Astrocyte (in vitro differentiated cells and primary cell): ENCODE results near the gene SPTBN5. TPM values are rescaled to one million over a fixed set of nuclear protein-coding genes. Genes with fewer than 3 reads are reported as not detected.

Experiments used
- DNase-seq: peaks from one replicate; pipeline ENCODE4 v3.0.0-alpha.2; 2010; ENCODE audit warnings: low read depth
- FAIRE-seq: peaks from 2 replicates; lab custom pipeline; 2011; peaks lifted over from hg19 to GRCh38; lab: Jason Lieb, UNC
- H2AFZ ChIP-seq: 2 replicates; pipeline ENCODE4 v1.6.0; 2012; ENCODE audit warnings: low read depth, low read length, inconsistent platforms
- H3K27ac ChIP-seq: 2 replicates; pipeline ENCODE4 v1.5.1; 2011; ENCODE audit warnings: low read depth, low read length, inconsistent platforms
- H3K27me3 ChIP-seq: 2 replicates; pipeline ENCODE4 v1.6.0; 2011; ENCODE audit warnings: low read length, inconsistent platforms; ENCODE audit not compliant: insufficient read depth
- H3K36me3 ChIP-seq: 2 replicates; pipeline ENCODE4 v1.5.1; 2011; ENCODE audit warnings: low read length, inconsistent platforms; ENCODE audit not compliant: insufficient read depth
- H3K4me1 ChIP-seq: 2 replicates; pipeline ENCODE4 v1.5.1; 2011; ENCODE audit warnings: low read length, inconsistent platforms; ENCODE audit not compliant: insufficient read depth
- H3K4me2 ChIP-seq: 2 replicates; pipeline ENCODE4 v1.6.0; 2012; ENCODE audit warnings: low read length, inconsistent platforms
- H3K4me3 ChIP-seq: 2 replicates; pipeline ENCODE4 v1.5.1; 2011; ENCODE audit warnings: low read depth, mild to moderate bottlenecking, low read length, inconsistent platforms; ENCODE audit not compliant: insufficient read depth
- H3K79me2 ChIP-seq: 2 replicates; pipeline ENCODE4 v1.6.0; 2012; ENCODE audit warnings: mild to moderate bottlenecking, low read length, inconsistent platforms; ENCODE audit not compliant: insufficient read depth
- H3K9ac ChIP-seq: 2 replicates; pipeline ENCODE4 v1.6.0; 2012; ENCODE audit warnings: mild to moderate bottlenecking, low read length, inconsistent platforms
- H3K9me3 ChIP-seq: 2 replicates; pipeline ENCODE4 v1.5.1; 2012; ENCODE audit warnings: low read depth, mild to moderate bottlenecking, low read length, inconsistent platforms; ENCODE audit not compliant: insufficient read depth
- H4K20me1 ChIP-seq: 2 replicates; pipeline ENCODE4 v1.6.0; 2012; ENCODE audit warnings: low read length, inconsistent platforms; ENCODE audit not compliant: insufficient read depth
- H3K27ac Mint-ChIP-seq: one replicate; pipeline ENCODE4 v1.8.0; 2021; ENCODE audit warnings: mild to moderate bottlenecking, mixed read lengths; ENCODE audit not compliant: unreplicated experiment
- H3K27me3 Mint-ChIP-seq: one replicate; pipeline ENCODE4 v1.8.0; 2021; ENCODE audit warnings: low read depth, mixed read lengths; ENCODE audit not compliant: unreplicated experiment
- H3K36me3 Mint-ChIP-seq: one replicate; pipeline ENCODE4 v1.8.0; 2021; ENCODE audit warnings: low read depth, mixed read lengths; ENCODE audit not compliant: unreplicated experiment
- H3K4me1 Mint-ChIP-seq: one replicate; pipeline ENCODE4 v1.8.0; 2021; ENCODE audit warnings: low read depth, mixed read lengths; ENCODE audit not compliant: unreplicated experiment
- H3K4me3 Mint-ChIP-seq: one replicate; pipeline ENCODE4 v1.8.0; 2021; ENCODE audit warnings: mild to moderate bottlenecking, moderate library complexity, mixed read lengths; ENCODE audit not compliant: unreplicated experiment
- H3K9me3 Mint-ChIP-seq: one replicate; pipeline ENCODE4 v1.8.0; 2021; ENCODE audit warnings: mild to moderate bottlenecking, mixed read lengths; ENCODE audit not compliant: unreplicated experiment
- EZH2 ChIP-seq: IDR thresholded peaks from 2 replicates; pipeline ENCODE4 v1.6.1; 2012; ENCODE audit warnings: mild to moderate bottlenecking, low read length, inconsistent platforms; ENCODE audit not compliant: insufficient read depth
- total RNA-seq: library from RNA; stranded (reverse); gene quantifications from 2 replicates; pipeline ENCODE4 v1.2.1, GENCODE V29; 2021
- TF ChIP-seq, protein P1 (sequence below): IDR thresholded peaks from 2 replicates; pipeline ENCODE4 v1.5.1; 2011; ENCODE audit warnings: low read depth, mild to moderate bottlenecking, inconsistent platforms, low read length, moderate library complexity; ENCODE audit not compliant: insufficient read depth

The SPTBN5 gene
- total RNA-seq, 1 donor from 2014 or later: 5.3 TPM

DNA sequence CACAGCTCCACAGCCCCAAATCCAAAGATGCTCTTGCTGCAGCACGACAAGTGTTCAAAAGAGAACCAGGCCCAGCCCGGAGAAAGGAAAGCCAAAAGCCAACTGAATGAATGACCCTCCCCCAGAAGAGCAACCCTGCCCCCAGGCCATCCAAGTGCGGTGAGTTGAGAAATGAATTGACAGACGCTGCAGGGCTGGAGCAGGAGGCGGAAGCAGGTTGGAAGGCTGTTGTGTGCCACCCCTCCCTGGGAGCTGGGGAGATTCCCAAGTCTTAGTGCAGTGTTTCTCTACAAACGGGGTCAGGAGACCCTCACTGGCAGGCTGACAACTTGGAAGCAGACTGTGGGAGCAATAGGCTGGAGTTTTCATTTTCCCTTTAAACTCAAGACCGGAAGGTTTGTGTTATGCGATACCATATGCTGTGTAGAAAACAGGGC is 3.5 kb upstream of the SPTBN5 start:
- no peaks in the 10 kb centered on the region for H3K9me3 ChIP-seq
- Mint-ChIP-seq H3K27ac (no peak overlapping the region), H3K36me3 (peaks cover 28% of the 10 kb centered on the region), H3K4me3 (no peak overlapping the region), H3K9me3 (no peaks in the 10 kb centered on the region), H3K4me1 (peaks cover 15% of the 10 kb centered on the region), H3K27me3 (no peaks in the 10 kb centered on the region)
- H4K20me1 ChIP-seq: peaks cover 10% of the 10 kb centered on the region
- H3K9ac ChIP-seq: no peak overlapping the region
- H3K27me3 ChIP-seq: no peaks in the 10 kb centered on the region
- H3K4me2 ChIP-seq: no peak overlapping the region
- FAIRE-seq: no peak
- no peak overlapping the region for H3K27ac ChIP-seq
- TF ChIP-seq EZH2: no peak
- TF ChIP-seq, protein P1, sequence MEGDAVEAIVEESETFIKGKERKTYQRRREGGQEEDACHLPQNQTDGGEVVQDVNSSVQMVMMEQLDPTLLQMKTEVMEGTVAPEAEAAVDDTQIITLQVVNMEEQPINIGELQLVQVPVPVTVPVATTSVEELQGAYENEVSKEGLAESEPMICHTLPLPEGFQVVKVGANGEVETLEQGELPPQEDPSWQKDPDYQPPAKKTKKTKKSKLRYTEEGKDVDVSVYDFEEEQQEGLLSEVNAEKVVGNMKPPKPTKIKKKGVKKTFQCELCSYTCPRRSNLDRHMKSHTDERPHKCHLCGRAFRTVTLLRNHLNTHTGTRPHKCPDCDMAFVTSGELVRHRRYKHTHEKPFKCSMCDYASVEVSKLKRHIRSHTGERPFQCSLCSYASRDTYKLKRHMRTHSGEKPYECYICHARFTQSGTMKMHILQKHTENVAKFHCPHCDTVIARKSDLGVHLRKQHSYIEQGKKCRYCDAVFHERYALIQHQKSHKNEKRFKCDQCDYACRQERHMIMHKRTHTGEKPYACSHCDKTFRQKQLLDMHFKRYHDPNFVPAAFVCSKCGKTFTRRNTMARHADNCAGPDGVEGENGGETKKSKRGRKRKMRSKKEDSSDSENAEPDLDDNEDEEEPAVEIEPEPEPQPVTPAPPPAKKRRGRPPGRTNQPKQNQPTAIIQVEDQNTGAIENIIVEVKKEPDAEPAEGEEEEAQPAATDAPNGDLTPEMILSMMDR: no peak
- no peak for DNase-seq
- no peak overlapping the region for H3K4me3 ChIP-seq
- H3K36me3 ChIP-seq: peaks cover 13% of the 10 kb centered on the region
- H2AFZ ChIP-seq: no peak overlapping the region
- H3K4me1 ChIP-seq: peaks cover 16% of the 10 kb centered on the region
- no peaks in the 10 kb centered on the region for H3K79me2 ChIP-seq

- Histone ChIP-seq H3K79me2 (no peaks in the 10 kb centered on the region), H3K27ac (no peak overlapping the region), H3K36me3 (peaks cover 13% of the 10 kb centered on the region), H3K9me3 (no peaks in the 10 kb centered on the region), H3K9ac (no peak overlapping the region), H4K20me1 (peaks cover 2% of the 10 kb centered on the region), H3K27me3 (no peaks in the 10 kb centered on the region), H2AFZ (no peak overlapping the region), H3K4me3 (no peak overlapping the region), H3K4me1 (peaks cover 16% of the 10 kb centered on the region), H3K4me2 (no peak overlapping the region)
- Mint-ChIP-seq H3K36me3 (peaks cover 24% of the 10 kb centered on the region), H3K4me1 (peaks cover 15% of the 10 kb centered on the region), H3K4me3 (no peak overlapping the region), H3K9me3 (no peaks in the 10 kb centered on the region), H3K27me3 (no peaks in the 10 kb centered on the region), H3K27ac (no peak overlapping the region)
- no peak for FAIRE-seq
- DNase-seq: no peak
- TF ChIP-seq, protein P1: no peak
- no peak for TF ChIP-seq EZH2
These were observed 2.7 kb upstream of the SPTBN5 start for GRCh38 chr15:41896566-41896965.

DNA sequence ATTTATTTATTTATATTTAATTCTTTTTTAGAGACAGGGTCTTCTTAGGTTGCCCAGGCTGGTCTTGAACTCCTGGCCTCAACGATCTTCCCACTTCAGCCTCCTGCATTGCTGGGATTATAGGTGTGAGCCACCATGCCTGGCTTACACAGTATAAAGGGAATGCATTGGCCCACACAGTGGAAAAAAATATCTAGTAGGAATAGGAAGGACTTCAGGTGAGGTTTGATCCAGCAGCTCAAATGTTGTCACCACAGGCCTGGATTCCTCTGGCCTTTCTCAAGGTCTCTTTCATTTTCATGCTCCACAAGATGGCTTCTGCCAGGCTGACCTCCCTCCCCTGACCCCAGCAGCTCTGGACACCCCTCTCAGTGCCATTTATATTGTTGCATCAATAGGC is 2.1 kb upstream of the SPTBN5 start:
- Mint-ChIP-seq H3K27ac (no peak overlapping the region), H3K4me3 (no peak overlapping the region), H3K36me3 (peaks cover 18% of the 10 kb centered on the region), H3K4me1 (peaks cover 15% of the 10 kb centered on the region), H3K9me3 (no peaks in the 10 kb centered on the region), H3K27me3 (no peaks in the 10 kb centered on the region)
- no peak overlapping the region for H3K9ac ChIP-seq
- no peak for FAIRE-seq
- no peaks in the 10 kb centered on the region for H3K9me3 ChIP-seq
- TF ChIP-seq, protein P1: no peak
- TF ChIP-seq EZH2: no peak
- H3K4me3 ChIP-seq: no peak overlapping the region
- H3K36me3 ChIP-seq: peaks cover 13% of the 10 kb centered on the region
- H3K4me1 ChIP-seq: peaks cover 16% of the 10 kb centered on the region
- no peak overlapping the region for H3K27ac ChIP-seq
- no peaks in the 10 kb centered on the region for H3K27me3 ChIP-seq
- no peaks in the 10 kb centered on the region for H4K20me1 ChIP-seq
- H2AFZ ChIP-seq: no peak overlapping the region
- no peak for DNase-seq
- no peaks in the 10 kb centered on the region for H3K79me2 ChIP-seq
- H3K4me2 ChIP-seq: no peak overlapping the region
